ENCODE measurements around the gene PTCD2. TPM values are rescaled to one million over a fixed set of nuclear protein-coding genes. Genes with fewer than 3 reads are reported as not detected.
"Not testable (repeated sequence)": the region's sequence is repeated elsewhere in the genome, so short reads cannot be mapped to it uniquely, and the experiment has no call there.

The PTCD2 gene
- total RNA-seq, 1 donor from 2014 or later, result 13.2 TPM

DNA sequence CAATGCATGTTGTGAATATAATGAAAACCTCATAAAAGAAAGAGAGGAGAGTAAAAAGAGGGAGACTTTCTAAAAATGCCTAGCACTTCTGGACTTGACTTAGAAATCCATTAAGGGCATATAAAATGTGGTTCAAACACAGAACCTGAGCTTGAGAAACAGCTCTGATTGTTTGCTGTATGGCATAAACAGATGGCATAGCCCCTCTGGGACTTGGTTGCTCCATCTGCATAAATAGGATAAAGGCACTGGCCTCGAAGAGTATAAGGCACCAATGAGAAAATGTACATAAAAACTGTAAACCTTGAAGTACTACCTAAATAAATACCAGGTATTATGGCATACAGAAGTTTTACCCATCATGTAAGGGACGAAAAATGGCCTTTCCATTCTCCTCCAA, 23.9 kb upstream of the PTCD2 start:
- no peak for DNase-seq

DNA sequence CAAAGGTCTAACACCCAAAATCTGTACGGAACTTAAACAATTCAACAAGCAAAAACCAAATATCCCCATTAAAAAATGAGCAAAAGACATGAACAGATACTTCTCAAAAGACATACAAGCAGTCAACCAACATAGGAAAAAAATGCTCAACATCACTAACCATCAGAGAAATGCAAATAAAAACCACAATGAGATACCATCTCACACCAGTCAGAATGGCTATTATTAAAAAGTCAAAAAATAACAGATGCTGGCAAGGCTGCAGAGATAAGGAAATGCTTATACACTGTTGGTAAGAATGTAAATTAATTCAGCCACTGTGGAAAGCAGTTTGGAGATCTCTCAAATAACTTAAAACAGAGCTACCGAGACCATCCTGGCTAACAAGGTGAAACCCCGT, 22.0 kb upstream of the PTCD2 start:
- not testable (repeated sequence) for DNase-seq

DNA sequence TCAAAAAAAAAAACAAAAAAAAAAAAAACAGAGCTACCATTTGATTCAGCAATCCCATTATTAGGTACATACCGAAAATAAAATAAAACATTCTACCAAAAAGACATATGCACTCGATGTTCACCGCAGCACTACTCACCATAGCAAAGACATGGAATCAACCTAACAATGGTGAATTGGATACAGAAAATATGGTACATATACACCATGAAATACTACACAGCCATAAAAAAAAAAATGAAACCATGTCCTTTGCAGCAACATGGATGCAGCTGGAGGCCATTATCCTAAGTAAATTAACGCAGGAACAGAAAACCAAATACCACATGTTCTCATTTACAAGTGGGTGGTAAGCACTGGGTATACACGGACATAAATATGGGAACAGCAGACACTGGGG, 21.5 kb upstream of the PTCD2 start:
- DNase-seq, result no peak

DNA sequence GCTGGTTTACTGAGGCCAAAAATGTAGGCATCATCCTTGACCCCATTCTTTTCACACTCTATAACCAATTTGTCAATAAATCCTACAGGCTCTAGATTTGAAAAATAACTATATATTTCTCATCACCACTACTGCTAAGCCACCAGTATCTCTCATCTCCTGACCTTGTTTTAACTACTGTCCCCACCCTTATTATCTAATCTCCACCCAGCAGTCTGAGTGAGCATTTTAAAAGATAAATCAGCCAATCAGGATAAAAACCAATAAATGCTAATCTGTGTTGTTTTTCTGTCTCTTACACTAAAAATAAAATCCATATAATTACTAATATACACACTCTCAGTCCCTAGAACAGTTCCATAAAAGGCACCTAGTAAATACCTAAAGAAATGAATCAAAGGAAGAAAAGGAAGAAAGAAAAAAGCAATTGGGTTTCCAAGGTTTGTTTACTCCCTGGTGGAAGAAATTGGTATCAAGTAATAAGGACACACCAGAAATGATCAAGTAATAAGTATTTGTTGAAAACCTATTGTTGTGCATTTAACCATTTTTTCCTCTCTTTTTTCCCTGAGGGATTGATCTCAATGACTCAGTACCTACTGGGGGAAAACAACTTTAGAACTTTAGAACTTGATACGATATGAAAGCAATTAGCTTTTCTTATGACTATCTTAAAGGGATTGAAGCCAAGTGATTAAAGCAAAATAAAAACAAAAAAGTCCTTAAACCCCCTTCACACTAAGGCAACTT, 19.4 kb upstream of the PTCD2 start:
- no peak for DNase-seq

DNA sequence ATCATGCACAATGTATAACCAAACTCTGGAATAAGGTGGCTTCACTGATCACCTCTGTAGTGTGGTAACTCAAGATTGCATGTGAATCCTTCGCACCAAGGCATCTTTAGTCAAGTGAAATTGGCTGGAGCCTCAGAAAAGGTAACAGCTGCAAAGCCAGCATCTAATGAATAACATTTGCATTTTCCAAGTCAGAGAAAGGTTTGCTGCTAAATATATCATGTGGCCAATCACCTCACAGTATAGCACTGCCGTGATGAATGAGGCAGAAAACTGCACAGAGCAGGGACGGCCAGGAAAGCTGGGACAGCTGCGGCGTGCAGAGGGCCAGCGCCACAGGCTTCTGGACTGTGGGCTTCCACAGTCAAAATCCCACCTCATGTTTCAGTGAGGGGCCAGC, 18.6 kb upstream of the PTCD2 start:
- DNase-seq, result peak; percentile 44

DNA sequence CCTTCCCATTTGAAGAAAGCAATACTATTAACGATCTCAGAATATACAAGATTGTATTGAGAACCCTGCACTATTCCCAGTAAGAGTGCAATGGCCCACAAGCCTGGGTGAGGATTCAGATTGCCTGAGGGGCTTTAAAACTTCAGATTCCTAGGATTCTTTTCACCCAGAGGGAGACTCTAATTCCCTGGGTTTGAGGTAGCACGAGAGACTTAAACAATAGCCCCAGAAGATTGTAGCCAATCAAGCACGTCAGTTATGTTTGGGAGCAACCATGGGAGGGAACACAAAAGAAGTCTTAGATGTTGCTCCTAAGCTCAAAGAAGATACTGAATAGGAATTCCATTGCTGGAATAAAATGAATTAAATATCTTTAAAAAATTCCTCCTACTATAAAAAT, 18.0 kb upstream of the PTCD2 start:
- no peak for DNase-seq

GRCh38 chr5:72305194-72306142, 14.7 kb upstream of the PTCD2 start:
- no peak for DNase-seq

GRCh38 chr5:72307573-72307967, 12.6 kb upstream of the PTCD2 start:
- no peak for DNase-seq

GRCh38 chr5:72307968-72308852, 12.0 kb upstream of the PTCD2 start:
- DNase-seq, result peak; percentile 99

DNA sequence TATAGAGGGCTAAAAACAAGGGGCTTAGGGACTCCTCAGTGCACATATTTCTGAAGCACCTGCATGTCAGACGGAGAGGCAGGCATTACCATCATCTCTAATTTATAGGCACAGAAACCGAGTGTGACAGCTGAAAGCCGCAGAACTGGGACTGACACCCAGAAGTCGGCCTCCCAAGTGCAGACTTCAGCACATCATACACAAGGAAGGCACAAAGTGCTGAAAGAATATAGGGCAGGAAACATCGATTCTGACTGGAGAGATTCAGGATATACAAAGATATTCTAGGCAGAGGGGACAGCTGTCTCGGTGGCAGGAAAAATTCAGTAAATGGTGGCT, 11.4 kb upstream of the PTCD2 start:
- no peak for DNase-seq

DNA sequence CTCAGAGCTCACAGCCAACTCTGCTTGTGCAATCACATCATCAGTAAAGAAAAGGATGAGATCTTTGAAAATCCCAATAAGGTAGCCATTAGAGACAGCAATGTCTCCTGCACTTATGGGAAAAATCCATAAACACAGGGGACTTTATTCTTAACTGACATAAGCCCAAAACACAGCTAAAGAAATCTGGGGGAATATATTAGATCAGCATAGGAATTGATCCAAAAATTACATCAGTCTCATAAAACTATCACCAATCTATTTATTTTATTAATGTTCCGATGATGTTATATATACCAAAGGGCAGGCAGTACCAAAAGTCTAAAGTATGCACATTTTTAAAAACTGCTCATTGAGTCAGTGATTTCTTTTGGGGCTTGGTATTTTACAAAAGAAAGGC, 7.0 kb upstream of the PTCD2 start:
- no peak for DNase-seq

DNA sequence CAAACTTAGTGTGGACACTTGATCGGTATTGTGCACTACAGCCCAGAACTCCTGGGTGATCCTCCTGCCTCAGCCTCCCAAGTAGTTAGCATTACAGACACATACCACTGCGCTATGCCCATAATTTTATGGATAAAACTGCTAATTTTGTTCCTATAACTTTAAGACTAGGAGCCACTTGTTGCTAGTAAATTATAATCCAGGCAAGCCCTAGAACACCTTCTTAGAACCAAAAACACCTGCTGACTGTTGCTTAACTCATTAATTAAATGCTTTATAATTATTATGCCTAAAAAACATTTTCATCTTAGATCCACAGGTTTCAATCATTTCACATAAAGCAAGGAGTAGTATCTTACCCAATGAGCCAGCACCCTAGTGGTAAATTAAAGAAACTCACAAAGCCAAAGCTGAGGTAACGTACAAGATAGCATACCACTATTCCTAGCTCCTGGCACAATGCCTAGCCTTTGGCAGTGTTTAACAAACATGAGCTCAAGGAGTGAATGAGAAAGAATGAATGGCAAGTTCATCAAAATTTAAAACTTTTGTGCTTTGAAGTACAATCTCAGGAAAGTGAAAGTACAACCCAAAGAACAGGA, 5.5 kb upstream of the PTCD2 start:
- peak; percentile 28 for DNase-seq

- not testable (repeated sequence) for DNase-seq
These were observed 668 bp upstream of the PTCD2 start for GRCh38 chr5:72319435-72319975.

GRCh38 chr5:72324189-72324825, 4.1 kb downstream of the PTCD2 start:
- no peak for DNase-seq

GRCh38 chr5:72325566-72326305, 5.6 kb downstream of the PTCD2 start:
- peak; percentile 43 for DNase-seq

- peak; percentile 59 for DNase-seq
These were observed 6.1 kb downstream of the PTCD2 start for GRCh38 chr5:72326306-72326649.

DNA sequence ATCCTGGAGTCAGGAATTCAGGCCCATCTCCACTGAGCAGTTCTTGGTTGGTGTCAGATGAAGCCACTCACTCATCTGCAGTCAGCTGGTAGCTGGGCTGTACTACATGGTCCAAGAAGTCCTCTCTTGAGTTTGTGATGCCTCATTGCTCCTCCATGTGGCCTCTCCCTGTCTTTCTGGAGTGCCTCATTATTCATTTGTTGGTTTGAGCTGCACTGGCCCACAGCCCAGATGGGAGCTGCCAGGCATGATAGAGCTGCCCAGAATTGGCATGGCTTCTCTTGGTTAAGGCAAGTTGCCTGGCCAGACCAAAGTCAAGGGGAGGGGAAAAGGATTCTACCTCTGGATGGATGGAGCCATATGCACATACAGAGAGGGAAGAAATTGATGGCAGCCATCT, 8.0 kb downstream of the PTCD2 start:
- DNase-seq, result peak; percentile 38

DNA sequence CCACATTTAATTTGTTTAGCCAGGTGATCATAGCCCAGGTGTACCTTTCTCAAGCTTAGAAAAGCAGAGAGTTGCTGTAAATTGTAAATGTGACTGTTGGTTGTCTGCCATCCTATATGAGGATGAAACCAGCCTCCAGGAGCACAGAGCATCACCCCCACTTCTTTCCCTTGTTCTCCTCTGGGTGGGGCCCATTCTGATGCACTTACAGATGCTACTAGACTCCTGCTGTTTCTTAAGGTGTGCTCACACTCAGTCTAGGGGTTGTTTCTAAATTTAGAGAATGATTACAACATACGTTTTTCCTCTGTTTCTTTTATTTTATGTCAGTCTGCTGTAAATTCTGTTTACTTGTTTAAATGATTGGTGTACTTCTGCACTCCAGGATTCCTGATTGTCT, 10.5 kb downstream of the PTCD2 start:
- no peak for DNase-seq

DNA sequence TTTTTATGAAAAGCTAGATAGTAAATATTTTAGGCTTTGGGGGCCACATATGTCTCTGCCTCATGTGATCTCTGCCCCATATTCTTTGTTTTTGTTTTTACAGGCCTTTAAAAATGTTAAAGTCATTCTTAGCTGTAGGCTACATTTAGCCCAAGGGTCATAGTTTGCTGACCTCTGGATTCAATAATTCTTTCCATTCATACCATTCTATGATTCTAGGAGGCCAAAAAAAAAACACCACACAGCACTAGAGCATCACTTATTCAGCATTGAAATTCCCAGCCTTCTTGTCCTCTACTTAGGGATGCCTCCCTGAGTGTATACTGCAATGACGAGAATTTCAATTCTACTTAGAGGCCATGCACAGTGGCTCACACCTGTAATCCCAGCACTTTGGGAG, 17.0 kb downstream of the PTCD2 start:
- DNase-seq, result no peak

DNA sequence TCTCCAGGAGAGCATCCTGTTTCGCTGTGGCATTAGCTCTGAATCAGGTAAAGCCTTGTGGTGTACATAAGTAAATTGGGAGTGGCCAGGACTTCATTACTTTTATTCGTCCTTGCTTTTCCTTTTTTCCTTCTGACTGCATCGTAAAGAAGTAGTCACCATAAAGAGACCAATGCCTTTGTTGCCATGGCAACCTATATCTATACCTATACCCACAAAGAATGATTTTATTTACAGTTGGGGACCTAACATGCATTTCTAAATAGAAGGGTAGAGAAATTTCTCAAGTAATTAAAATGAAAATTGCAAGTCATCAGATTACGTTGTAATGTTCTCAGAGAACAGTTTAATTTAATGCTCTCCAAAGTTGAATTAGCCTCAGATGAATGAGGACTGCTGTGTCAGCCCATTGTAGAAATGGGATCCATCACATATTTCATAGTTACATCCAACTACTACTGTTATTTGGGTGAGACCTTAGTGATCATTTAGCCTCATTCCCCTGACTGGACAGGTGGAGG, 18.6 kb downstream of the PTCD2 start:
- DNase-seq, result no peak

All from tongue (tissue), 2 donors.